Endometrial microvascular endothelial cells (primary cell): Measurements from ENCODE around the gene GADD45B. TPM values are rescaled to one million over a fixed set of nuclear protein-coding genes. Genes with fewer than 3 reads are reported as not detected.
"Not testable (repeated sequence)": the region's sequence is repeated elsewhere in the genome, so short reads cannot be mapped to it uniquely, and the experiment has no call there.

Source experiments
- in situ Hi-C: cut with HindIII; loops from 2 replicates; pipeline ENCODE4 v1.10.0; 2017; ENCODE audit warnings: low sequenced_read_pairs, low pct_unique_long_range_greater_than_20kb; ENCODE audit errors: inconsistent ontology term
- total RNA-seq: library from RNA; depleted of rRNA; stranded (reverse); fragments of >200 nt; gene quantifications from one replicate; pipeline ENCODE4 v1.2.3, GENCODE V29; 2015; ENCODE audit errors: inconsistent ontology term

The GADD45B gene
- total RNA-seq, 1 donor from 2014 or later, result 45.3 TPM

- in situ Hi-C loops, result no loop called here
These were observed 7.2 kb downstream of the GADD45B start for GRCh38 chr19:2483084-2483483.

- in situ Hi-C loops, result no loop called here
These were observed 7.7 kb downstream of the GADD45B start for GRCh38 chr19:2483484-2484151.

GRCh38 chr19:2484178-2484937 lies 8.4 kb downstream of the GADD45B start:
- in situ Hi-C loops, result no loop called here

- in situ Hi-C loops, result no loop called here
These were observed 9.5 kb downstream of the GADD45B start for GRCh38 chr19:2485428-2485827.

- in situ Hi-C loops, result no loop called here
These were observed 11.2 kb downstream of the GADD45B start for GRCh38 chr19:2487090-2487489.

- in situ Hi-C loops, result no loop called here
These were observed 11.9 kb downstream of the GADD45B start for GRCh38 chr19:2487842-2488241.

GRCh38 chr19:2488405-2488941 lies 12.5 kb downstream of the GADD45B start:
- in situ Hi-C loops, result no loop called here

- in situ Hi-C loops, result no loop called here
These were observed 13.2 kb downstream of the GADD45B start for GRCh38 chr19:2488942-2489731.

- in situ Hi-C loops, result no loop called here
These were observed 14.7 kb downstream of the GADD45B start for GRCh38 chr19:2490659-2491058.

GRCh38 chr19:2491130-2491801 lies 15.3 kb downstream of the GADD45B start:
- in situ Hi-C loops, result no loop called here

- in situ Hi-C loops, result no loop called here
These were observed 16.9 kb downstream of the GADD45B start for GRCh38 chr19:2492870-2493269.

- in situ Hi-C loops, result not testable (repeated sequence)
These were observed 17.5 kb downstream of the GADD45B start for GRCh38 chr19:2493448-2493847.

- in situ Hi-C loops, result no loop called here
These were observed 18.1 kb downstream of the GADD45B start for GRCh38 chr19:2494084-2494446.

- in situ Hi-C loops, result no loop called here
These were observed 18.7 kb downstream of the GADD45B start for GRCh38 chr19:2494447-2495129.

GRCh38 chr19:2495130-2495641 lies 19.3 kb downstream of the GADD45B start:
- in situ Hi-C loops, result no loop called here

GRCh38 chr19:2495651-2496316 lies 19.9 kb downstream of the GADD45B start:
- in situ Hi-C loops, result no loop called here

GRCh38 chr19:2497186-2497585 lies 21.3 kb downstream of the GADD45B start:
- in situ Hi-C loops, result no loop called here

GRCh38 chr19:2500156-2500555 lies 24.2 kb downstream of the GADD45B start:
- in situ Hi-C loops, result no loop called here
